AG20443 (cell line): ENCODE results near the gene POLG.
"Not testable (repeated sequence)": the region's sequence is repeated elsewhere in the genome, so short reads cannot be mapped to it uniquely, and the experiment has no call there.

ENCODE experiments used
- DNase-seq: peaks from one replicate; pipeline ENCODE4 v3.0.0; 2012; ENCODE audit warnings: low spot score, mixed read lengths

POLG gene

DNA sequence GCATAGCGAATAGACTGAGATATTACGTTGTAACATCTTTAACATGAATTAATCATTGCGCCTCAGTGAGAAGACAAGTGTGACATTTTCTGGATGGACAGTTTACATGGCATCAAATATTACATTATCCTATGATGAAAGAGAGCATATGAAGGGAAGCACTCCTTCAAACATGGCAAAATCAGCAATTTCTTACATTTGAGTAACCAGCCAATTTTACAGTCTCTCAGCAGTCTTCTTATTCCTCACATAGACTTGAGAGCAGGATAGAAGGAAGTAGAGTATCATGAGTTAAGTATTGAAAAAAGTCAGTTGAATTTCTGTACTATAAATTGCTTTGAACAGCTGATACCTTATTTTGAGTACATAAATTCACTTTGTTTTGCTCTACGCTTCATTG lies 52.0 kb downstream of the POLG start:
- no peak for DNase-seq

DNA sequence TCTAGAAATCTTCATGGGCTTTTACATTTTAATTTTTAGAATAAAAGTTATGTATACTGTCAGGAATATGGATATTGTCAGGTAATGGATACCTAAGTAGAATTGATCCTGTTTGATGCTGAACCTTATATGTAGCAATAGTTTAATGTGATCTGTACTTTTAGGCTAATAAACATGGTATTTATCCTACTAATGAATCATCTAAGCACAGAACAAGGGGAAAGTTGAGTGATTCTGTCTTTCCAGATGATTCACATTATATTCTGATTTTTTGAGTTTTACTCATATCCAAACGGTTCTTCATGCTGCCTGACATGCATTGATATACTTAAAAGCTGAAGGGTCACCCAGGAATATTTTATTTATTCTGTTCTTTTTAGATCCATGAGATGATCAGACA lies 56.3 kb downstream of the POLG start:
- DNase-seq: no peak

DNA sequence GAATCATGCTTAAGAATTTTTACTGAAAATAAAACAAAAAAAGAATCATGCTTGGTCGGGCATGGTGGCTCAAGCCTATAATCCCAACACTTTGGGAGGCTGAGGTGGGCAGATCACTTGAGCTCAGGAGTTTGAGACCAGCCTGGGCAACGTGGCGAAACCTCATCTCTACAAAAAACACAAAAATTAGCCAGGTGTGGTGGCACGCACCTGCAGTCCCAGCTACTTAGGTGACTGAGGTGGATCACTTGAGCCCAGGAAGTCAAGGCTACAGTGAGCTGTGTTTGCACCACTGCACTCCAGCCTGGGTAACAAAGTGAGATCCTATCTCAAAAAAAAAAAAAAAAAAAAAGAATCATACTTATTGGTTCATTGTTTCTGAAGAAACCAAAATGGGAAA lies 57.3 kb downstream of the POLG start:
- DNase-seq: not testable (repeated sequence)
